HepG2 (cell line): ENCODE measurements around the gene ATP8A2. TPM values are rescaled to one million over a fixed set of nuclear protein-coding genes. Genes with fewer than 3 reads are reported as not detected.

Experiments used
- ATAC-seq: fragments of 200-7000 bp; cut with Tn5 transposase; 3 replicates; pipeline ENCODE4 v1.9.1; 2020; ENCODE audit warnings: mild to moderate bottlenecking, moderate library complexity
- BruUV-seq: library from RNA; stranded (reverse); fragments of 400-500 nt; replicated peaks from 2 replicates; lab custom pipeline; 2021; lab: Mats Ljungman, UMichigan
- CTCF ChIA-PET: fragments of 300-600 bp; formaldehyde crosslinking; extraction: SDS; loops from one replicate; lab custom pipeline; 2021; ENCODE audit warnings: low total read pairs, inconsistent platforms, low intra/inter-chr PET ratio; lab: Yijun Ruan, JAX
- POLR2A ChIA-PET: fragments of 350-600 bp; sonication (Branson Sonifier 250); formaldehyde crosslinking; loops from one replicate; lab custom pipeline; 2020; ENCODE audit warnings: antibody characterized with exemption, inconsistent platforms; lab: Yijun Ruan, JAX
- DNase-seq: peaks from one replicate; pipeline ENCODE4 v3.0.0-alpha.2; 2015; ENCODE audit warnings: low spot score
- FAIRE-seq: peaks from 3 replicates; lab custom pipeline; 2011; peaks lifted over from hg19 to GRCh38; lab: Jason Lieb, UNC
- H2AFZ ChIP-seq: one replicate; pipeline ENCODE4 v1.6.1; 2011; ENCODE audit warnings: low read length, inconsistent platforms
- H3K27ac ChIP-seq: fragments of 300-600 bp; 3 replicates; pipeline ENCODE4 v1.8.0; 2011; ENCODE audit warnings: mixed run types, mild to moderate bottlenecking, mixed read lengths, low read length, inconsistent platforms; ENCODE audit not compliant: insufficient read depth; ENCODE audit errors: extremely low read length
- H3K27me3 ChIP-seq, 2 experiments: fragments of 200-600 bp in 1 of 2; 2 replicates in 1 of 2; 3 replicates in 1 of 2; pipeline versions ENCODE4 v1.6.0 to v1.8.0; 2011; ENCODE audit warnings: low read length in 2 of 2, mild to moderate bottlenecking in 2 of 2, moderate library complexity in 2 of 2, inconsistent platforms in 1 of 2; ENCODE audit not compliant: insufficient read depth in 2 of 2, control insufficient read depth in 1 of 2
- H3K36me3 ChIP-seq, 2 experiments: fragments of 200-600 bp in 1 of 2; replicated peaks in 1 of 2; 2 replicates in 1 of 2; 3 replicates in 1 of 2; pipeline versions ENCODE4 v1.5.1 to v1.8.0; 2011; ENCODE audit warnings: low read length in 2 of 2, inconsistent platforms in 1 of 2; ENCODE audit not compliant: insufficient read depth in 2 of 2, control insufficient read depth in 1 of 2
- H3K4me1 ChIP-seq: 2 replicates; pipeline ENCODE4 v1.5.1; 2012; ENCODE audit warnings: low read length, inconsistent platforms; ENCODE audit not compliant: insufficient read depth
- H3K4me2 ChIP-seq: 2 replicates; pipeline ENCODE4 v1.6.0; 2011; ENCODE audit warnings: low read depth, low read length, inconsistent platforms
- H3K4me3 ChIP-seq, 3 experiments: fragments of 200-600 bp in 1 of 3; sonication (generic), shearing (Covaris generic) in 1 of 3; replicated peaks in 1 of 3; 2 replicates each; pipeline ENCODE4 v1.5.1; 2011 to 2016; ENCODE audit warnings: low read length in 3 of 3, inconsistent platforms in 2 of 3, low read depth in 2 of 3, mild to moderate bottlenecking in 2 of 3, control low read depth in 1 of 3, mixed read lengths in 1 of 3; ENCODE audit not compliant: insufficient read depth in 1 of 3
- H3K79me2 ChIP-seq: one replicate; pipeline ENCODE4 v1.6.1; 2011; ENCODE audit warnings: low read length, inconsistent platforms; ENCODE audit not compliant: insufficient read depth
- H3K9ac ChIP-seq: 2 replicates; pipeline ENCODE4 v1.6.0; 2011; ENCODE audit warnings: mild to moderate bottlenecking, low read depth, low read length, inconsistent platforms; ENCODE audit not compliant: insufficient read depth
- H3K9me3 ChIP-seq: 2 replicates; pipeline ENCODE4 v1.5.1; 2012; ENCODE audit warnings: mild to moderate bottlenecking, low read length
- H4K20me1 ChIP-seq: 2 replicates; pipeline ENCODE4 v1.6.0; 2011; ENCODE audit warnings: inconsistent platforms, mild to moderate bottlenecking, low read length, moderate library complexity; ENCODE audit not compliant: insufficient read depth
- ELK4 ChIP-seq: sonication (generic); formaldehyde crosslinking; IDR thresholded peaks from 2 replicates; pipeline ENCODE4 v1.9.0; 2021; ENCODE audit warnings: missing genetic modification reagents, borderline replicate concordance
- NR3C1 ChIP-seq: sonication (generic); formaldehyde crosslinking; IDR thresholded peaks from 2 replicates; pipeline ENCODE4 v1.4.0; 2020; ENCODE audit warnings: missing genetic modification reagents
- TCF7L2 ChIP-seq: IDR thresholded peaks from 2 replicates; pipeline ENCODE4 v1.6.1; 2011; ENCODE audit warnings: mild to moderate bottlenecking, low read depth, low read length, moderate library complexity
- ZNF280D ChIP-seq: sonication (generic); formaldehyde crosslinking; IDR thresholded peaks from 2 replicates; pipeline ENCODE4 v1.5.1; 2020; ENCODE audit warnings: mild to moderate bottlenecking, missing genetic modification reagents
- WGBS: methylation state at CpG from one replicate; pipeline ENCODE4 v1.1.6; 2017; ENCODE audit warnings: low lambda C conversion rate; 5-methylcytosine and 5-hydroxymethylcytosine counted together
- in situ Hi-C: cut with HindIII; loops from 2 replicates; pipeline ENCODE4 v1.10.0; 2017; ENCODE audit warnings: low pct_unique_long_range_greater_than_20kb; ENCODE audit not compliant: extremely low pct_ligation_motif_present
- intact Hi-C: fragments of 100-400 bp; cut with micrococcal nuclease; formaldehyde crosslinking; loops from one replicate; pipeline ENCODE4 v1.10.0; 2022; ENCODE audit not compliant: unreplicated experiment
- polyA plus RNA-seq, 8 experiments: library from polyadenylated mRNA; depleted of rRNA in 3 of 8; stranded (reverse) in 7 of 8; unstranded in 1 of 8; fragments of >200 nt; fragmentation: Illumina TruSeq in 4 of 8; extraction: Trizol in 4 of 8; gene quantifications; 2 replicates each; pipeline versions ENCODE4 v1.2.1 to v1.2.3, GENCODE V29; 2011 to 2016; ENCODE audit warnings: low read depth in 4 of 8, missing spikeins in 1 of 8, mixed read lengths in 1 of 8; ENCODE audit not compliant: insufficient read depth in 1 of 8
- total RNA-seq, 5 experiments: library from RNA; depleted of rRNA; stranded (reverse); fragments of >200 nt; fragmentation: Illumina TruSeq; extraction: Trizol; gene quantifications; 2 replicates each; pipeline ENCODE4 v1.2.3, GENCODE V29; 2016; ENCODE audit warnings: low read depth in 1 of 5

The ATP8A2 gene
- total and polyA plus RNA-seq, 2 of the 13 experiments (the other 11 are each of a cell fraction or from before 2014, with no cell fraction given) = 0.09 TPM; not detected in 1

- TF ChIP-seq ELK4 (no peak), ZNF280D (CRISPR knock-in tag) (no peak), NR3C1 (no peak)
These were observed 509.6 kb downstream of the ATP8A2 start (continued) for GRCh38 chr13:25881136-25881926.

GRCh38 chr13:25881971-25882451 lies 510.2 kb downstream of the ATP8A2 start:
- H3K79me2 ChIP-seq = no peaks in the 10 kb centered on the region
- no peak for ATAC-seq
- no peak overlapping the region for H3K9ac ChIP-seq
- no peak overlapping the region for H2AFZ ChIP-seq
- intact Hi-C loops = no loop called here
- H3K4me2 ChIP-seq = no peak overlapping the region
- BruUV-seq = no TSS peak
- in situ Hi-C loops = no loop called here
- H3K4me1 ChIP-seq = no peaks in the 10 kb centered on the region
- TF ChIP-seq TCF7L2 = no peak
- TF ChIP-seq, all 625 proteins: peak for 0
- 22% methylated on average over 12 of the region's 12 CpGs for WGBS
- ChIA-PET POLR2A (no interaction called here), CTCF (no interaction called here)
- Histone ChIP-seq H3K9me3 (no peaks in the 10 kb centered on the region), H3K36me3 (no peaks in the 10 kb centered on the region), H3K4me3 (no peak overlapping the region), H3K27me3 (peaks cover 3 to 23% of the 10 kb centered on the region in 2 experiments; a peak in 3 of 5 replicates), H3K27ac (no peak overlapping the region), H4K20me1 (no peaks in the 10 kb centered on the region)
- FAIRE-seq = no peak
- DNase-seq = no peak
